Measurements from ENCODE around the gene GLOD4. TPM values are rescaled to one million over a fixed set of nuclear protein-coding genes. Genes with fewer than 3 reads are reported as not detected.

Gene GLOD4
- polyA plus RNA-seq, 3 donors: 41.8 to 50.7 (median 50.6) TPM

- no peak overlapping the region for H3K9ac ChIP-seq (ENCODE audit: insufficient read depth, low read length, poor library complexity, severe bottlenecking)
- intact Hi-C loops (cut with micrococcal nuclease): no loop called here
- TF ChIP-seq CTCF (IDR thresholded peaks at IDR 0.05): no peak
- Mint-ChIP-seq H3K4me3 (no peak overlapping the region), H3K27ac (no peak overlapping the region), H3K9me3 (no peaks in the 10 kb centered on the region), H3K27me3 (ENCODE audit: low read depth in 3 of 3) (no peaks in the 10 kb centered on the region), H3K36me3 (peaks cover 82 to 91% of the 10 kb centered on the region in 2 donors), H3K4me1 (no peaks in the 10 kb centered on the region)
- DNase-seq: no peak
- WGBS (ENCODE audit: insufficient coverage): no CpG with 5 or more reads among the region's 5 CpGs
- no peaks in the 10 kb centered on the region for H3K27me3 ChIP-seq (ENCODE audit: control insufficient read depth in 2 of 2, insufficient read depth in 2 of 2, low read length in 2 of 2)
- H4K20me1 ChIP-seq (ENCODE audit: insufficient read depth, low read length): no peaks in the 10 kb centered on the region
- no peaks in the 10 kb centered on the region for H3K79me2 ChIP-seq (ENCODE audit: insufficient read depth, low read length)
- no peak overlapping the region for H3K4me2 ChIP-seq (replicated peaks; ENCODE audit: extremely low read depth, low read length, poor library complexity, severe bottlenecking)
- H3K4me3 ChIP-seq (replicated peaks in 1 of 3; ENCODE audit: low read depth in 2 of 3, low read length in 3 of 3): no peak overlapping the region
- H3K36me3 ChIP-seq (replicated peaks in 1 of 2; ENCODE audit: control insufficient read depth in 1 of 2, insufficient read depth in 2 of 2, low read length in 2 of 2): peaks cover 79 to 93% of the 10 kb centered on the region in 2 donors
- H3K9me3 ChIP-seq (replicated peaks in 1 of 2; ENCODE audit: control insufficient read depth in 1 of 2, insufficient read depth in 1 of 2, low read length in 2 of 2): no peaks in the 10 kb centered on the region
- no peak overlapping the region for H2AFZ ChIP-seq (ENCODE audit: insufficient read depth, low read depth, low read length, poor library complexity, severe bottlenecking)
- H3K4me1 ChIP-seq (ENCODE audit: control insufficient read depth in 1 of 2, insufficient read depth in 2 of 2, low read length in 2 of 2): no peaks in the 10 kb centered on the region
- no peak overlapping the region for H3K27ac ChIP-seq (ENCODE audit: low read depth in 1 of 2, low read length in 2 of 2)
Measured at GRCh38 chr17:773016-773415, 9.1 kb downstream of the GLOD4 start.

- no peaks in the 10 kb centered on the region for H3K27me3 ChIP-seq (ENCODE audit: control insufficient read depth in 2 of 2, insufficient read depth in 2 of 2, low read length in 2 of 2)
- H3K4me2 ChIP-seq (replicated peaks; ENCODE audit: extremely low read depth, low read length, poor library complexity, severe bottlenecking): no peak overlapping the region
- no peak overlapping the region for H3K27ac Mint-ChIP-seq
- H3K27me3 Mint-ChIP-seq (ENCODE audit: low read depth in 3 of 3): no peaks in the 10 kb centered on the region
- H3K9ac ChIP-seq (ENCODE audit: insufficient read depth, low read length, poor library complexity, severe bottlenecking): no peak overlapping the region
- H3K4me3 Mint-ChIP-seq: no peak overlapping the region
- peaks cover 66 to 84% of the 10 kb centered on the region in 2 donors for H3K36me3 Mint-ChIP-seq
- no peak overlapping the region for H3K27ac ChIP-seq (ENCODE audit: low read depth in 1 of 2, low read length in 2 of 2)
- H3K79me2 ChIP-seq (ENCODE audit: insufficient read depth, low read length): no peaks in the 10 kb centered on the region
- TF ChIP-seq CTCF (IDR thresholded peaks at IDR 0.05): no peak
- H3K9me3 Mint-ChIP-seq: peaks cover 0 to 1% (median 0%) of the 10 kb centered on the region in 7 donors
- intact Hi-C loops (cut with micrococcal nuclease): no loop called here
- 96% methylated on average over 2 of the region's 3 CpGs for WGBS (ENCODE audit: insufficient coverage)
- H3K4me1 Mint-ChIP-seq: no peaks in the 10 kb centered on the region
- H2AFZ ChIP-seq (ENCODE audit: insufficient read depth, low read depth, low read length, poor library complexity, severe bottlenecking): no peak overlapping the region
- H3K9me3 ChIP-seq (replicated peaks in 1 of 2; ENCODE audit: control insufficient read depth in 1 of 2, insufficient read depth in 1 of 2, low read length in 2 of 2): no peaks in the 10 kb centered on the region
- DNase-seq: no peak
- H3K4me3 ChIP-seq (replicated peaks in 1 of 3; ENCODE audit: low read depth in 2 of 3, low read length in 3 of 3): no peak overlapping the region
- no peaks in the 10 kb centered on the region for H4K20me1 ChIP-seq (ENCODE audit: insufficient read depth, low read length)
- H3K4me1 ChIP-seq (ENCODE audit: control insufficient read depth in 1 of 2, insufficient read depth in 2 of 2, low read length in 2 of 2): no peaks in the 10 kb centered on the region
- peaks cover 62 to 76% of the 10 kb centered on the region in 2 donors for H3K36me3 ChIP-seq (replicated peaks in 1 of 2; ENCODE audit: control insufficient read depth in 1 of 2, insufficient read depth in 2 of 2, low read length in 2 of 2)
Measured at GRCh38 chr17:767076-767475, 15.0 kb downstream of the GLOD4 start.
